H1 (cell line): ENCODE results near the gene SNRK. TPM values are rescaled to one million over a fixed set of nuclear protein-coding genes. Genes with fewer than 3 reads are reported as not detected.

Source experiments
- CTCF ChIA-PET: fragments of 300-600 bp; sonication (Branson Sonifier 250); formaldehyde crosslinking; loops from one replicate; lab custom pipeline; 2021; ENCODE audit not compliant: partially characterized antibody; lab: Charles Lee
- POLR2A ChIA-PET: fragments of 300-600 bp; sonication (Branson Sonifier 250); formaldehyde crosslinking; loops from one replicate; lab custom pipeline; 2021; ENCODE audit warnings: inconsistent platforms; ENCODE audit not compliant: partially characterized antibody; lab: Charles Lee
- DNase-seq, 2 experiments: peaks; one replicate each; pipeline versions ENCODE4 v3.0.0 to v3.0.0-alpha.2; 2010 to 2022; ENCODE audit warnings: low spot score in 2 of 2, low read depth in 1 of 2, mixed read lengths in 1 of 2
- FAIRE-seq: peaks from 2 replicates; lab custom pipeline; 2011; peaks lifted over from hg19 to GRCh38; lab: Jason Lieb, UNC
- H2AFZ ChIP-seq: 2 replicates; pipeline ENCODE4 v1.8.1; 2012; ENCODE audit warnings: low read length, inconsistent platforms
- H2AK5ac ChIP-seq: 2 replicates; pipeline ENCODE4 v1.6.1; 2013; ENCODE audit warnings: low read depth, low read length
- H2BK120ac ChIP-seq: replicated peaks from 2 replicates; pipeline ENCODE3; 2013; ENCODE audit warnings: low read depth, low read length, inconsistent platforms
- H2BK12ac ChIP-seq: 2 replicates; pipeline ENCODE4 v1.6.1; 2013; ENCODE audit warnings: low read depth, low read length
- H2BK15ac ChIP-seq: 2 replicates; pipeline ENCODE4 v1.6.1; 2013; ENCODE audit warnings: low read length
- H2BK20ac ChIP-seq: 2 replicates; pipeline ENCODE4 v1.6.1; 2013; ENCODE audit warnings: low read length
- H2BK5ac ChIP-seq: 2 replicates; pipeline ENCODE4 v1.6.1; 2013; ENCODE audit warnings: low read depth, low read length
- H3K14ac ChIP-seq: 2 replicates; pipeline ENCODE4 v1.6.1; 2013; ENCODE audit warnings: inconsistent platforms; ENCODE audit not compliant: insufficient read length
- H3K18ac ChIP-seq: 2 replicates; pipeline ENCODE4 v1.6.1; 2013; ENCODE audit warnings: low read length; ENCODE audit errors: extremely low read depth
- H3K23ac ChIP-seq: 2 replicates; pipeline ENCODE4 v1.6.1; 2013; ENCODE audit warnings: inconsistent platforms; ENCODE audit not compliant: insufficient read length
- H3K23me2 ChIP-seq: 2 replicates; pipeline ENCODE4 v1.6.1; 2013; ENCODE audit warnings: low read depth, low read length
- H3K27ac ChIP-seq: 2 replicates; pipeline ENCODE4 v1.6.1; 2011; ENCODE audit warnings: low read depth, low read length, inconsistent platforms
- H3K27me3 ChIP-seq, 4 experiments: replicated peaks in 1 of 4; 1 replicate in 1 of 4; 2 replicates in 3 of 4; pipeline versions ENCODE4 v1.6.1 to v1.8.1; 2011 to 2013; ENCODE audit warnings: low read length in 3 of 4, mild to moderate bottlenecking in 3 of 4, inconsistent platforms in 2 of 4, mixed read lengths in 2 of 4, moderate library complexity in 1 of 4; ENCODE audit not compliant: control insufficient read depth in 3 of 4, insufficient read depth in 3 of 4; ENCODE audit errors: extremely low read depth in 1 of 4
- H3K36me3 ChIP-seq, 4 experiments: 2 replicates each; pipeline versions ENCODE4 v1.6.1 to v1.8.1; 2011 to 2013; ENCODE audit warnings: mild to moderate bottlenecking in 4 of 4, low read length in 3 of 4, moderate library complexity in 2 of 4, control low read depth in 1 of 4, inconsistent platforms in 1 of 4; ENCODE audit not compliant: insufficient read depth in 4 of 4, control insufficient read depth in 2 of 4
- H3K4ac ChIP-seq: replicated peaks from 2 replicates; pipeline ENCODE3; 2013; ENCODE audit warnings: low read length, low read depth, mixed read lengths, inconsistent platforms; ENCODE audit not compliant: insufficient read length
- H3K4me1 ChIP-seq, 4 experiments: replicated peaks in 1 of 4; 1 replicate in 1 of 4; 2 replicates in 3 of 4; pipeline versions ENCODE4 v1.6.1 to v1.8.1; 2011 to 2013; ENCODE audit warnings: low read length in 3 of 4, inconsistent platforms in 2 of 4, mixed read lengths in 1 of 4; ENCODE audit not compliant: insufficient read depth in 4 of 4, control insufficient read depth in 3 of 4
- H3K4me2 ChIP-seq, 2 experiments: 2 replicates each; pipeline versions ENCODE4 v1.6.1 to v1.8.1; 2011 to 2013; ENCODE audit warnings: low read depth in 2 of 2, low read length in 2 of 2, control low read depth in 1 of 2, inconsistent platforms in 1 of 2, mild to moderate bottlenecking in 1 of 2; ENCODE audit not compliant: insufficient read depth in 1 of 2
- H3K4me3 ChIP-seq, 4 experiments: fragments of 200-600, 300-600 bp in 1 of 4; sonication (generic), shearing (Covaris generic), sonication (Bioruptor Twin) in 1 of 4; 2 replicates each; pipeline versions ENCODE4 v1.5.1 to v1.8.1; 2011 to 2016; ENCODE audit warnings: low read length in 4 of 4, low read depth in 3 of 4, control low read depth in 2 of 4, inconsistent platforms in 2 of 4, mild to moderate bottlenecking in 2 of 4, mixed read lengths in 1 of 4, moderate library complexity in 1 of 4; ENCODE audit not compliant: insufficient read depth in 2 of 4; ENCODE audit errors: extremely low read depth in 1 of 4
- H3K56ac ChIP-seq: replicated peaks from 2 replicates; pipeline ENCODE3; 2013; ENCODE audit warnings: low read depth, mild to moderate bottlenecking, mixed read lengths, low read length, inconsistent platforms; ENCODE audit not compliant: insufficient read length
- H3K79me1 ChIP-seq: 2 replicates; pipeline ENCODE4 v1.6.1; 2013; ENCODE audit warnings: low read depth, low read length, control low read depth
- H3K79me2 ChIP-seq, 2 experiments: 2 replicates each; pipeline versions ENCODE4 v1.6.1 to v1.8.1; 2012 to 2013; ENCODE audit warnings: low read length in 2 of 2, mild to moderate bottlenecking in 2 of 2, inconsistent platforms in 1 of 2; ENCODE audit not compliant: insufficient read depth in 2 of 2, control insufficient read depth in 1 of 2
- H3K9ac ChIP-seq, 4 experiments: replicated peaks in 1 of 4; 1 replicate in 1 of 4; 2 replicates in 3 of 4; pipeline versions ENCODE4 v1.6.1 to v1.8.1; 2011 to 2013; ENCODE audit warnings: low read depth in 3 of 4, low read length in 3 of 4, control low read depth in 2 of 4, mild to moderate bottlenecking in 2 of 4, moderate library complexity in 2 of 4, inconsistent platforms in 1 of 4; ENCODE audit errors: extremely low read depth in 1 of 4
- H3K9me3 ChIP-seq, 2 experiments: 2 replicates each; pipeline versions ENCODE4 v1.6.1 to v1.8.1; 2012 to 2013; ENCODE audit warnings: mild to moderate bottlenecking in 2 of 2, moderate library complexity in 2 of 2, control low read depth in 1 of 2, inconsistent platforms in 1 of 2, low read depth in 1 of 2, low read length in 1 of 2, mixed read lengths in 1 of 2; ENCODE audit not compliant: insufficient read depth in 2 of 2
- H4K20me1 ChIP-seq, 2 experiments: replicated peaks in 1 of 2; 2 replicates each; pipeline versions ENCODE3 to v1.8.1; 2011 to 2013; ENCODE audit warnings: inconsistent platforms in 2 of 2, low read length in 2 of 2, mild to moderate bottlenecking in 1 of 2; ENCODE audit not compliant: insufficient read depth in 2 of 2, control insufficient read depth in 1 of 2
- H4K5ac ChIP-seq: 2 replicates; pipeline ENCODE4 v1.6.1; 2013; ENCODE audit warnings: low read length, low read depth, mixed read lengths, inconsistent platforms; ENCODE audit not compliant: insufficient read length
- H4K8ac ChIP-seq: 2 replicates; pipeline ENCODE4 v1.8.0; 2013; ENCODE audit warnings: mild to moderate bottlenecking, moderate library complexity, low read length, inconsistent platforms; ENCODE audit not compliant: insufficient read depth; ENCODE audit errors: extremely low read depth
- H4K91ac ChIP-seq: replicated peaks from 2 replicates; pipeline ENCODE3; 2013; ENCODE audit warnings: low read length, mixed read lengths, inconsistent platforms; ENCODE audit not compliant: insufficient read length
- HDAC6 ChIP-seq: IDR thresholded peaks from one replicate; pipeline ENCODE4 v1.7.1; 2012; ENCODE audit warnings: low read depth, mild to moderate bottlenecking, inconsistent platforms, low read length, moderate library complexity
- NRF1 ChIP-seq: IDR thresholded peaks from 2 replicates; pipeline ENCODE4 v1.6.1; 2011; ENCODE audit warnings: mild to moderate bottlenecking, low read depth, low read length, improper control_type of control experiment
- SP1 ChIP-seq: IDR thresholded peaks from 2 replicates; pipeline ENCODE4 v1.6.1; 2011; ENCODE audit warnings: low read depth, low read length
- TAF1 ChIP-seq: IDR thresholded peaks from 2 replicates; pipeline ENCODE4 v1.6.1; 2011; ENCODE audit warnings: mild to moderate bottlenecking, low read depth, low read length
- WGBS, 2 experiments: shearing (Covaris generic) in 1 of 2; methylation state at CpG; one replicate each; pipeline versions ENCODE4 v1.1.6 to v1.1.7; 2013 to 2015; ENCODE audit warnings: low lambda C conversion rate in 2 of 2, mixed read lengths in 2 of 2, inconsistent platforms in 1 of 2, low coverage in 1 of 2, missing lambda C conversion rate in 1 of 2; ENCODE audit not compliant: insufficient replicate concordance in 2 of 2, insufficient coverage in 1 of 2, insufficient read length in 1 of 2; ENCODE audit errors: extremely low coverage in 1 of 2, missing lambda C conversion rate in 1 of 2; 5-methylcytosine and 5-hydroxymethylcytosine counted together
- polyA plus RNA-seq, 7 experiments: library from polyadenylated mRNA; depleted of rRNA in 3 of 7; stranded (reverse) in 5 of 7; unstranded in 2 of 7; fragments of >200 nt in 5 of 7; fragments of 200-250 nt in 2 of 7; gene quantifications; 1 replicate in 5 of 7; 2 replicates in 1 of 7; 4 replicates in 1 of 7; pipeline versions ENCODE4 v1.2.1 to v1.2.3, GENCODE V29; 2011 to 2013; ENCODE audit warnings: missing spikeins in 2 of 7, mixed read lengths in 2 of 7
- total RNA-seq: library from RNA; stranded (reverse); fragmentation: NEBNext Ultra II Directional; extraction: Animal tissue kit (Norgen Biotek cat#: 25700); gene quantifications from 2 replicates; pipeline ENCODE4 v1.2.1, GENCODE V29; 2021
- TF ChIP-seq, protein P1 (sequence below): IDR thresholded peaks from 2 replicates; pipeline ENCODE4 v1.6.1; 2012; ENCODE audit warnings: low read length, inconsistent platforms

Gene SNRK
- total and polyA plus RNA-seq, 2 of the 8 experiments (the other 6 are each of a cell fraction or from before 2014, with no cell fraction given) = 4.4 to 11.7 TPM

GRCh38 chr3:43379343-43379742 is 93.0 kb downstream of the SNRK start:
- Histone ChIP-seq H3K27ac (no peak overlapping the region), H3K36me3 (no peaks in the 10 kb centered on the region), H2AK5ac (no peak overlapping the region), H2BK15ac (no peak overlapping the region), H3K23me2 (no peaks in the 10 kb centered on the region), H3K9ac (no peak overlapping the region), H3K4me1 (peaks cover 0 to 7% (median 3%) of the 10 kb centered on the region in 4 experiments; a peak in 2 of 7 replicates), H3K4ac (no peak overlapping the region), H3K14ac (no peak overlapping the region), H2BK120ac (no peak overlapping the region), H3K79me2 (no peaks in the 10 kb centered on the region), H3K9me3 (no peaks in the 10 kb centered on the region), H4K91ac (no peak overlapping the region), H3K23ac (no peak overlapping the region), H2BK12ac (no peak overlapping the region), H3K79me1 (no peaks in the 10 kb centered on the region), H4K8ac (no peak overlapping the region), H3K56ac (no peak overlapping the region), H4K20me1 (no peaks in the 10 kb centered on the region), H3K27me3 (no peaks in the 10 kb centered on the region), H2BK20ac (no peak overlapping the region), H2BK5ac (no peak overlapping the region), H4K5ac (no peak overlapping the region), H3K4me2 (no peak overlapping the region), H3K18ac (no peak overlapping the region), H3K4me3 (no peak overlapping the region), H2AFZ (no peak overlapping the region)
- WGBS, 2 experiments = 90% methylated on average over 3 of the region's 3 CpGs; no CpG with 5 or more reads in 1 of the 2 experiments
- FAIRE-seq = no peak
- DNase-seq = no peak
- ChIA-PET CTCF (interaction anchor here (1.1 to 2.4 kb wide), 5 partner anchors 9 to 156 kb away, joined by 3 to 9 read pairs (median 5); no protein-coding TSS in a partner anchor), POLR2A (no interaction called here)
- TF ChIP-seq, protein P1, sequence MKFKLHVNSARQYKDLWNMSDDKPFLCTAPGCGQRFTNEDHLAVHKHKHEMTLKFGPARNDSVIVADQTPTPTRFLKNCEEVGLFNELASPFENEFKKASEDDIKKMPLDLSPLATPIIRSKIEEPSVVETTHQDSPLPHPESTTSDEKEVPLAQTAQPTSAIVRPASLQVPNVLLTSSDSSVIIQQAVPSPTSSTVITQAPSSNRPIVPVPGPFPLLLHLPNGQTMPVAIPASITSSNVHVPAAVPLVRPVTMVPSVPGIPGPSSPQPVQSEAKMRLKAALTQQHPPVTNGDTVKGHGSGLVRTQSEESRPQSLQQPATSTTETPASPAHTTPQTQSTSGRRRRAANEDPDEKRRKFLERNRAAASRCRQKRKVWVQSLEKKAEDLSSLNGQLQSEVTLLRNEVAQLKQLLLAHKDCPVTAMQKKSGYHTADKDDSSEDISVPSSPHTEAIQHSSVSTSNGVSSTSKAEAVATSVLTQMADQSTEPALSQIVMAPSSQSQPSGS = no peak
- TF ChIP-seq SP1 (no peak), NRF1 (no peak), TAF1 (no peak), HDAC6 (no peak)
